Renal cortex interstitium (tissue), 11 donors: Measurements from ENCODE around the gene MAPK12. TPM values are rescaled to one million over a fixed set of nuclear protein-coding genes. Genes with fewer than 3 reads are reported as not detected.

Source experiments
- DNase-seq, 11 donors: peaks; one replicate each; pipeline ENCODE4 v3.0.0-alpha.2; 2013; ENCODE audit warnings: low read depth in 9 of 11, low spot score in 4 of 11; ENCODE audit errors: extremely low read depth in 1 of 11
- polyA plus RNA-seq, 3 donors: library from polyadenylated mRNA; unstranded; fragments of 120-200 nt; gene quantifications; one replicate each; pipeline ENCODE4 v1.2.1, GENCODE V29; 2013; ENCODE audit not compliant: insufficient read length in 3 of 3

The MAPK12 gene
- polyA plus RNA-seq, 3 donors, result 11.5 to 18.9 (median 17.5) TPM

GRCh38 chr22:50247748-50248147, 13.7 kb downstream of the MAPK12 start:
- no peak for DNase-seq

GRCh38 chr22:50246242-50247175, 15.0 kb downstream of the MAPK12 start:
- DNase-seq, result no peak

- no peak for DNase-seq
These were observed 16.0 kb downstream of the MAPK12 start for GRCh38 chr22:50245214-50246072.

GRCh38 chr22:50244420-50245213, 16.9 kb downstream of the MAPK12 start, which contains the start of gene TUBGCP6:
TUBGCP6 (minus strand) TSS chr22:50245023; CDS start chr22:50244459, 564 bp downstream.
- peak; percentile 80 to 94 (median 91) for DNase-seq

GRCh38 chr22:50243685-50244419, 17.6 kb downstream of the MAPK12 start:
- no peak for DNase-seq

GRCh38 chr22:50242406-50242949, 19.0 kb downstream of the MAPK12 start:
- DNase-seq, result no peak

- no peak for DNase-seq
These were observed 22.7 kb downstream of the MAPK12 start for GRCh38 chr22:50238755-50239154.

- DNase-seq, result no peak
These were observed 24.6 kb downstream of the MAPK12 start for GRCh38 chr22:50236731-50237409.

GRCh38 chr22:50233223-50233622, 28.3 kb downstream of the MAPK12 start:
- no peak for DNase-seq

- DNase-seq, result no peak
These were observed 28.9 kb downstream of the MAPK12 start for GRCh38 chr22:50232481-50233151.

GRCh38 chr22:50229370-50229769, 32.1 kb downstream of the MAPK12 start:
- no peak for DNase-seq

- no peak for DNase-seq
These were observed 33.1 kb downstream of the MAPK12 start for GRCh38 chr22:50228366-50228765.

GRCh38 chr22:50227579-50228215, 33.8 kb downstream of the MAPK12 start:
- no peak for DNase-seq

- DNase-seq, result no peak
These were observed 34.7 kb downstream of the MAPK12 start for GRCh38 chr22:50226875-50227165.

GRCh38 chr22:50226063-50226874, 35.2 kb downstream of the MAPK12 start:
- no peak for DNase-seq
